ENCODE measurements around the gene C5orf24.
"Not testable (repeated sequence)": the region's sequence is repeated elsewhere in the genome, so short reads cannot be mapped to it uniquely, and the experiment has no call there.

Gene C5orf24

DNA sequence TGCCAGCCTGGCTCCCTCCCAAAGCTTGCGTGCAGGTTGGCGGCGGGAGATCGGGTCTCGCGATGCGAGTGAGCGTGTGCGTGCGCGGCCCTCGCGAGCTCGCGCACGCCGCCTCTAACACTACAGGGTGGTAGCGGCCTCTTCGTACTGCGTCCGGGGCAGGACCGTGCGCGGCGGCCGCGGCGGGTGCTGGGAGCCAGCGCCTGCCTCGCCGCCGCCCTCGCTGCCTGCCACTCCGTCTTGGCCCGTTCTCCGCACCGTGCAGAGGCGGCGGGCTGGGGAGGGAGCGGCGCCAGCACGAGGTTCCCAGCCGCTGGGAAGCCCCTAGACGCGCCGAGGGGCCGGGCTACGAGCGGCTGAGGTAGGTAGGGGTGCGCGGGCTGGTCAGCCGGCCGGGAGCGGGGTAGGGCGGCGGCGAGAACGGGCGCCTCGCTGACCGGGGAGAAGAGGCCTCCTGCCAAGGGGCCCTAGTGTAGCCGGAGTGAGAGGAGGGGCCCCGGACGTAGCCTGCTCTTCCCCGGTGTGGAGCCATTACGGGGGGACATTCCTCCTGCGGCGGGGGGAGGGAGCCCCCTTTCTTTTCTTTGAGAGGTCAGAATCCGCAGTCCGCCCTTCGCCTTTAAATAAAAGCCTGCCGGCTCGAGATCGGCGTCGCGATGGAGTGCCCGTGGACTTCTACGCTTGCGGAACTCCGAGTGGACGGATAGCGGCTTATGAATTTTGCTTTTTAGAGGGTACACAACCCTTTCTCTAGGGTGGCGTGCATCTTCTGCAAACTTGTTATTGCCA is at the start of gene C5orf24:
Gene C5orf24 (plus strand): TSS at position 117 of the 789 bp plus-strand sequence. CDS start 8,933 bp downstream, outside the sequence.
- DNase-seq, result peak; percentile 94

DNA sequence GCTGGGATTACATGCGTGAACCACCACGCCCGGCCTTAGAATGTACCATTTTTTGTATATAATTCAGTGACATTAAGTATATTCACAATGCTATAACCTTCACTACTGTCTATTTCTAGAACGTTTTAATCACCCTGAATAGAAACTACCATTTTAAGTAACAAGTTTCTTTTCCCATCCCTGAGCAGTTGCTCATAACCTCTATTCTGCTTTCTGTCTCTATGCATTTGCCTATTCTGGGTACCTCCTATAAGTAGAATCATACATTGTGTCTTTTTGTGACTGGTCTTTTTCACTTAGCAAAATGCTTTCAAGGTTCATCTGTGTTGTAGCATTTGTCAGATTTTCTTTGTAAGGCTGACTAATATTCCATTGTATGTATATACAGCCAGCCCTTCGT is 47.3 kb upstream of the C5orf24 start:
- no peak for DNase-seq

DNA sequence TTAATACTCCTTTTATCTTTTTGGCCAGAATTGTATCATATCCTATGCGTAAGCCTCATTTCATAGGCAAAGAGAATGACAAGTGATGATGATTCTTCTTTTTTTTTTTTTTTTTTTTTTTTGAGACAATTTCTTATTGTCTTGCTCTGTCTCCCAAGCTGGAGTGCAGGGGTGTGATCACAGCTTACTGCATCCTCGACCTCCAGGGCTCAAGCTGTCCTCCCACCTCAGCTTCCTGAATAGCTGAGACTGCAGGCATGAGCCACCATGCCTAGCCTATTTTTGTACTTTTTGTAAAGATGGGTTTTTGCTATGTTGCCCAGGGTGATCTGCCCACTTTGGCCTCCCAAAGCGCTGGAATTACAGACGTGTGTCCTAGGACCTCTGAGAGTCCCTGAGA is 41.9 kb upstream of the C5orf24 start:
- DNase-seq, result no peak

- DNase-seq, result no peak
These were observed 32.4 kb upstream of the C5orf24 start for GRCh38 chr5:134813407-134813806.

GRCh38 chr5:134813827-134814226 is 31.9 kb upstream of the C5orf24 start:
- DNase-seq, result no peak

DNA sequence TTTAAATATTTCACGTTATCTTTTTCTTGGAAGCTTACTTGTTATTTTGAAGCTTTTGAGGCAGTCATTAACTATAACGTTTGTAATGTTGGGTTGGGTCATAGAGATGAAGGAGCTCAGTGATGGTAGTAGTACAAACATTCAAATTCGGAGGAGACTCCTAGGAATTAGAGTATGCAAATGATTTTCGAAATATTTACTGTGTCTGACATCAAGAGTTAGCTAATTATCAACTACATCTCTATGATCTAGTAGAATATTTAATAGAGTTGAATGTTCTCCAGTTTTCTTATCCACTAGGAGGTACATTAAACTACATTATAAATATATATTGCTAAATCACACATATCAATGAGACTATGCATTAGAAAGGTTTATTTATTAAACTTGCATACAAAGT is 28.8 kb upstream of the C5orf24 start:
- no peak for DNase-seq

DNA sequence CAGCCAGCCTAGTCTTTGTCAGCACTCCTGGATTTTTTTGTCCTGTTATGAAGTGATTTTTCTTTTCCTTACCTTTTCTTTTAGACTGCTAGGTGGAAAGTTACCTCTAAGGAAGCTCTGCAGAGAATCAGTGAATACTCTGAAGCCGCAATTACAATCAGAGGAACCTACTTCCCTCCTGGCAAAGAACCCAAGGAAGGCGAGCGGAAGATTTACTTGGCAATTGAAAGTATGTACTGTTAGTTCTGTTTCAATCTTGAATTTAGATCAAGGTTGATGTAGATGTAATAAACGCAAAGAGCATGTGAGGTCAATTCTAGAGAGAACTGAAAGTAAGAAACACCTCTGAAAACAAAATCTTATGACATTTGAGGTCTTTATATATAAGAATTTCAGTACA is 27.0 kb upstream of the C5orf24 start:
- DNase-seq, result no peak

DNA sequence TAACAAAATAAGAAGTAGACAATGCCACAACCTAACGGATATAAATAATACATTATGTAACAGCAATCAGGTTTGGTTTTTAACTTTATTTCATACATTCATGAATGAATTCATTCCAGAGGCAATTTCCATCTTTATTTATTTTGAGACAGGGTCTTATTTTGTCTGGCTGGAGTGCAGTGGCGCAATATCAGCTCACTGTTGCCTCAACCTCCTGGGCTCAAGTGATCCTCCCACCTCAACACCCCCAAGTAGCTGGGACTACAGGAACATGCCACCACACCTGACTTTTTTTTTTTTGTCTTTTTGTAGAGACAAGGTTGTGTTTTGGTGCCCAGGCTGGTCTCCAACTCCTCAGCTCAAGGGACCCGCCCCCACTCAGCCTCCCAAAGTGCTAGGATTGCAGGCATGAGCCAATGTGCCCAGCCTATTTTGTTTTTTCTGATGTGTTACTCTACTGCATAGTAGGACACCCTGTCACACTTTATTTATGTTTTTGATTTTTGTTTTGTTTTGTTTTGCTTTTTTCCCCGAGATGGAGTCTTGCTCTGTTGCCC is 26.3 kb upstream of the C5orf24 start:
- no peak for DNase-seq

GRCh38 chr5:134821841-134822240 is 23.9 kb upstream of the C5orf24 start:
- no peak for DNase-seq

- no peak for DNase-seq
These were observed 21.1 kb upstream of the C5orf24 start for GRCh38 chr5:134824681-134825080.

- DNase-seq, result no peak
These were observed 20.6 kb upstream of the C5orf24 start for GRCh38 chr5:134825212-134825611.

DNA sequence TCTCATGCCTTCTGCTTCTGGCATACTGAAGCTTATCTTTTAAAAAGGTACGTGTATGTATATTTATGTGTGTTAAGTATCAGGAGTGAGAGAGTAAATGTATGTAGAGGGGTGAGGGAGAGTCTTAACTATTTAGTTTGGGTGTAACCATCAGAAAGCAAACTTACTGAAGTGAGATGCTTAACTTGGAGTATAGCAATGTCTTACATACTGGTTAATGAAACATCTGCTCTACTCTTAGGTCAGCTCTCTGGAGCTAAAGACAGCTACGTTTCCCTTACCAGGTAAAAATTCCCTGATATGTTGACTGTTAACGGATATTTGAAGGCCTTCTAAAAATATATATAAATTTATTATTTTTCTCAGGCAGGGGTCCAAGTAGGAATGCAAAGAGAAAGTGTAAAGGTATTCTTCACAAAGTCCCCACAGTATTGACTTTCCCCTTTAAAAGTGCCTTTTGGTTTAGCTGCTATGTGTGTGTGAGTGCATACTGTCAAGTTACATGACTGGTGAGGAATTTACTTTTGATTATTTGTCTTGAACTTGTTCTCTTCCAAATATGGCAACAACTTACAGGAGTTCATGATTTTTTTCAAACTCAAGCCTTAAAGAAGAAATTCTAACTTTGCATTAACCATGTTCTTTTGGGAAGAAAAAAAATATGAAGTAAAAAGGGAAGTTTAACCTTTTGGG is 12.3 kb upstream of the C5orf24 start:
- no peak for DNase-seq

- DNase-seq, result no peak
These were observed 10.1 kb upstream of the C5orf24 start for GRCh38 chr5:134835623-134836022.

DNA sequence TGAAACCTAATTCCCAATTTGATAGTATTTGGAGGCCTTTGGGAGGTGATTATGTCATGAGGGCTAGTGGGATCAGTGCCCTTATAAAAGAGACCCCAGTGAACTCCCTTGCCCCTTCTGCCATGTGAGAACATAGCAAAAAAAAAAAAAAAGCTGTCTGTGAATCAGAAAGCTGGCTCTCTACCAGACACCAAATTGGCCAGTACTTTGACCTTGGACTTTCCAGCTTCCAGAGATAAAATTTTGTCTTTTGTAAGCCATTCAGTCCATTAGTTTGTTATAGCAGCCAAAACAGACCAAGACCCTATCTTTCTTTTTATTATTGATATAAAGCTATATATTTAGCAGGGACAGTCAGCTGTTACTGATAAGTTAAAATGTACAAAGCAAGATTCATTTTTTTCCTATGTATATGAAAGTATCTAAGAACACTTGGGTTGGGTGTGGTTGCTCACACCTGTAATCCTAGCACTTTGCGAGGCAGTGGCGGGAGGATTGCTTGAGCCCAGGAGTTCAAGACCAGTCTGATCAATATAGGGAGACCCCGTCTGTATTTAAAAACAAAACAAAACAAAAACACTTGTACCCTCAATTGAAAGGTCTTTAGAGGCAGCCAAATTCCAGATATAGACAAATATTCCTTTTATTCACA is 8.1 kb upstream of the C5orf24 start:
- no peak for DNase-seq

- DNase-seq, result not testable (repeated sequence)
These were observed 7.4 kb upstream of the C5orf24 start for GRCh38 chr5:134838361-134838760.

DNA sequence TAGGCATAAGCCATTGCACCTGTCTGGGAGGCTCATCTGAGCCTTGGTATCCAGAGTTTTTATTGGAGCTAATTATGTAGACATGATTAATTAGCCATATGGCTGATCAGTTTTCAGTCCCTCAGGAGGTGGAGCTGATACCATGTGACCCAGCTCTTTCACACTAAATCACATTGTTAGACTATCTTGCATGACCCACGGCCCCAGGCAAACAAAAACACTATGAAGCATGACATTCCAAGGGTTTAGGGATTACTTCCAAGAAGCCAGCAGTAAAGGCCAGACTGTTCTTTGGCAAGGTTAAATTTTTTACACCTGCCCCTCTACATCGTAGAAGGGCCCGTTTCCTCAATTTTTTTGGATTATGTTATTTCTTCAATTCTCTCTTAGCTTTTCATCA is 5.0 kb upstream of the C5orf24 start:
- no peak for DNase-seq

DNA sequence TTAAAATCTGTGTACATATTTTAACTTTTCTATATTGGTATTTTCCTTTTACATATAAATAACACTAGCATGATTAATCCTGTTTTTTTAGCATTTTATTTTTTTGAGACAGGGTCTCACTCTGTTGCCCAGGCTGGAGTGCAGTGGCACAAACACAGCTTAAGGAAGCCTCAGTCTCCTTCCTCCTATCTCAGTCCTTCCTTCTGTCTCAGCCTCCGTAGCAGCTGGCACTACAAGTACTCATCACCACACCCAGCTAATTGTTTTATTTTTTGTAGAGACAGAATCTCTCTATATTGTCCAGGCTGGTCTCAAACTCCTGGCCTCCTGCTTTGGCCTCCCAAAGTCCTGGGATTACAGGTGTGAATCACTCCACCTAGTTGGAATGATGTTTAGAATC is 1.5 kb upstream of the C5orf24 start:
- no peak for DNase-seq

GRCh38 chr5:134845335-134845851 is 375 bp upstream of the C5orf24 start:
- DNase-seq, result peak; percentile 51

DNA sequence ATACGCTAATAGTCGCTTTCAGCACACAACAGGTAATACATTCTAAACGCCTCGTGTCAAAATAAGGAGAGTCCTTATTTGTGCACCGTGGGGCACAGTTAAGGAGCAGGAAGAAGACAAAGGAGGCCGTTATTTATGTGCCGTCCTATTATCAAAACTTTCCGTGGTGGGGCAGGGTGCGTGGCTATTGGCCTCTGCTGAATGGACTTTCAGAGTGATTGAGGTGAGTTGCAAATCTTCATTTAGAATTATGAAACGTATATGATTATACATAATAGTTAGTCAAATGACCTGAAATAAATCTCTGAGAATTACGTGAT is 833 bp downstream of the C5orf24 start:
- peak; percentile 23 for DNase-seq

GRCh38 chr5:134849434-134849933 is 3.7 kb downstream of the C5orf24 start:
- not testable (repeated sequence) for DNase-seq

DNA sequence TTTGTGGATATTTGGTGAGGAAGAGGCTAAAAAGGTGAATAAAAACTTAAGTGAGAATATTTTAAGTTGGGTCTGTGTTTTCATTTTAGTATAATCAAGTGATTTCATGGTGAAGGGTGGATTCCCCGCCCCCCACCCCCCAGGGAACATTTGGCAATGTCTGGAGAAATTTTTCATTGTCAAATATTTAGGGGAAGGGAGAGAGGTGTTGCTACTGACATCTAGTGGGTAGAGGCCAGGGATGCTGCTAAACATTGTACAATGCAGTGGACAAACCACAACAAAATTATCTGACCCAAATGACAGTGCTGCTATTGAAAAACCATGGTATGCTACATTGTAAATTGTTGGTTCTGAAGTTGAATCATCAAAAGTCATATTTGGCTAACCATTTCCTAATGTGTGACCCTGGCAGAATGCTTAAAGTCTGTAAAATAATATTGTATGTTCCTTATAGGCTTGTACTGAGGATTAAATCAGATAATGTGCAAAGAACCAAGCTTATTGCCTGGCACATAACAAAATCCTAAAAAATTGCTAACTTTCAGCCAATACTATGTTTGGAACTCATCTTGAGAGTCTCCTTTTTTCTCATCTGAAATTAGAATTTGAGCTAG is 5.6 kb downstream of the C5orf24 start:
- no peak for DNase-seq

- DNase-seq, result not testable (repeated sequence)
These were observed 10.7 kb downstream of the C5orf24 start for GRCh38 chr5:134856465-134856864.

DNA sequence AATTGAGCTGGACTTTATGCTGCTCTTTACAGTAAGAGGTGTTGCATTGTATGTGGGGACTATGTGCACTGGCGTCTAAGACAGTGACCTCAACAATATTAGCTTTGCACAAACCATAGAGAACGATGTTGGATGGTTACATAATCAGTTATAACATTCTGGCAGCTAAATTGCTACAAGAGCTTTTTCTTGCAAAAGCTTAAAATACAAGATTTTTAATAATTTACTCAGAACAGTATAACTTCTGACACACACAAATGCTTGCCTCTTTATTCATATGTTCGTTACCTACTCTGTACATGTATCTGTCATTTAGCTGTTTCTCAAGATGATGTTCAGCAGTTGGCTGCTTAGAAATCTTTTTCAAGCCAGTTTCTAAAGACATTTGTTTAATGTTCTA is 11.6 kb downstream of the C5orf24 start:
- no peak for DNase-seq
